Esophagus squamous epithelium (tissue), 5 donors: ENCODE results near the gene SERPINE2. TPM values are rescaled to one million over a fixed set of nuclear protein-coding genes. Genes with fewer than 3 reads are reported as not detected.

Experiments
- DNase-seq: peaks from one replicate; lab custom pipeline; 2025; lab: John Stamatoyannopoulos, UW
- H3K27ac ChIP-seq, 4 donors: fragments of 200-600 bp; sonication (generic); one replicate each; pipeline ENCODE4 v1.5.1; 2016 to 2019; ENCODE audit warnings: mild to moderate bottlenecking in 1 of 4
- H3K27me3 ChIP-seq, 4 donors: fragments of 200-600 bp; sonication (generic); 1 replicate in 3 of 4; 2 replicates in 1 of 4; pipeline versions ENCODE4 v1.5.1 to v1.6.0; 2017 to 2021; ENCODE audit warnings: antibody characterized with exemption in 1 of 4
- H3K36me3 ChIP-seq, 3 donors: fragments of 200-600 bp; sonication (generic); one replicate each; pipeline ENCODE4 v1.5.1; 2016 to 2019
- H3K4me1 ChIP-seq, 3 donors: fragments of 200-600 bp; sonication (generic); one replicate each; pipeline ENCODE4 v1.5.1; 2017 to 2019
- H3K4me3 ChIP-seq, 4 donors: fragments of 200-600 bp; sonication (generic); 1 replicate in 3 of 4; 2 replicates in 1 of 4; pipeline ENCODE4 v1.5.1; 2016 to 2019; ENCODE audit warnings: mild to moderate bottlenecking in 2 of 4, moderate library complexity in 1 of 4
- H3K9me3 ChIP-seq, 3 donors: fragments of 200-600 bp; sonication (generic); one replicate each; pipeline ENCODE4 v1.5.1; 2016 to 2019
- POLR2A ChIP-seq, 4 donors: fragments of 450-650 bp; IDR thresholded peaks; one replicate each; pipeline ENCODE4 v1.6.1; 2017; ENCODE audit warnings: antibody characterized with exemption in 4 of 4, mild to moderate bottlenecking in 4 of 4, moderate library complexity in 3 of 4
- WGBS, 2 donors: methylation state at CpG; one replicate each; pipeline ENCODE4 v1.1.5; 2018; 5-methylcytosine and 5-hydroxymethylcytosine counted together
- intact Hi-C: fragments of 100-400 bp; cut with DNase I; formaldehyde crosslinking; loops from one replicate; pipeline ENCODE4 v1.15.0; 2022
- total RNA-seq, 4 donors: library from RNA; depleted of rRNA; stranded (reverse); fragments of >200 nt; gene quantifications; one replicate each; pipeline ENCODE4 v1.1.0, GENCODE V29; 2016
- TF ChIP-seq, protein P1 (sequence below), 6 experiments: fragments of 450-650 bp in 4 of 6; fragments of 200-600 bp in 2 of 6; sonication (generic) in 2 of 6; IDR thresholded peaks; one replicate each; pipeline ENCODE4 v1.5.1; 2016 to 2019; ENCODE audit warnings: antibody characterized with exemption in 6 of 6, mild to moderate bottlenecking in 4 of 6, moderate library complexity in 4 of 6
- donor health status: DM: yes; HTN: yes; CAD: no.

Gene SERPINE2
- total RNA-seq, 4 donors from 2014 or later: 18.3 to 43.8 (median 22.1) TPM

GRCh38 chr2:223954401-223954800 is 84.7 kb downstream of the SERPINE2 start:
- no peaks in the 10 kb centered on the region for H3K27me3 ChIP-seq
- no peaks in the 10 kb centered on the region for H3K9me3 ChIP-seq
- H3K27ac ChIP-seq: no peak overlapping the region
- no peaks in the 10 kb centered on the region for H3K36me3 ChIP-seq
- no peak for DNase-seq
- peaks cover 7 to 38% (median 21%) of the 10 kb centered on the region in 3 donors for H3K4me1 ChIP-seq
- H3K4me3 ChIP-seq: no peak overlapping the region
- no peak for TF ChIP-seq POLR2A (IDR thresholded peaks at IDR 0.05)
- TF ChIP-seq, protein P1, sequence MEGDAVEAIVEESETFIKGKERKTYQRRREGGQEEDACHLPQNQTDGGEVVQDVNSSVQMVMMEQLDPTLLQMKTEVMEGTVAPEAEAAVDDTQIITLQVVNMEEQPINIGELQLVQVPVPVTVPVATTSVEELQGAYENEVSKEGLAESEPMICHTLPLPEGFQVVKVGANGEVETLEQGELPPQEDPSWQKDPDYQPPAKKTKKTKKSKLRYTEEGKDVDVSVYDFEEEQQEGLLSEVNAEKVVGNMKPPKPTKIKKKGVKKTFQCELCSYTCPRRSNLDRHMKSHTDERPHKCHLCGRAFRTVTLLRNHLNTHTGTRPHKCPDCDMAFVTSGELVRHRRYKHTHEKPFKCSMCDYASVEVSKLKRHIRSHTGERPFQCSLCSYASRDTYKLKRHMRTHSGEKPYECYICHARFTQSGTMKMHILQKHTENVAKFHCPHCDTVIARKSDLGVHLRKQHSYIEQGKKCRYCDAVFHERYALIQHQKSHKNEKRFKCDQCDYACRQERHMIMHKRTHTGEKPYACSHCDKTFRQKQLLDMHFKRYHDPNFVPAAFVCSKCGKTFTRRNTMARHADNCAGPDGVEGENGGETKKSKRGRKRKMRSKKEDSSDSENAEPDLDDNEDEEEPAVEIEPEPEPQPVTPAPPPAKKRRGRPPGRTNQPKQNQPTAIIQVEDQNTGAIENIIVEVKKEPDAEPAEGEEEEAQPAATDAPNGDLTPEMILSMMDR (IDR thresholded peaks at IDR 0.05): no peak
- intact Hi-C loops: no loop called here
- WGBS, 2 donors: 75 to 77% methylated on average over 3 of the region's 3 CpGs

- Histone ChIP-seq H3K4me3 (no peak overlapping the region), H3K27ac (peak overlapping the region in 1 of 4 donors; percentile 34), H3K9me3 (no peaks in the 10 kb centered on the region), H3K27me3 (no peaks in the 10 kb centered on the region), H3K36me3 (no peaks in the 10 kb centered on the region), H3K4me1 (peaks cover 7 to 31% (median 7%) of the 10 kb centered on the region in 3 donors)
- TF ChIP-seq, protein P1 (IDR thresholded peaks at IDR 0.05): no peak
- no peak for TF ChIP-seq POLR2A (IDR thresholded peaks at IDR 0.05)
- intact Hi-C loops: no loop called here
- WGBS, 2 donors: 70 to 79% methylated on average over 6 of the region's 6 CpGs
- DNase-seq: no peak
Measured at GRCh38 chr2:223952280-223952968, 86.7 kb downstream of the SERPINE2 start.

DNA sequence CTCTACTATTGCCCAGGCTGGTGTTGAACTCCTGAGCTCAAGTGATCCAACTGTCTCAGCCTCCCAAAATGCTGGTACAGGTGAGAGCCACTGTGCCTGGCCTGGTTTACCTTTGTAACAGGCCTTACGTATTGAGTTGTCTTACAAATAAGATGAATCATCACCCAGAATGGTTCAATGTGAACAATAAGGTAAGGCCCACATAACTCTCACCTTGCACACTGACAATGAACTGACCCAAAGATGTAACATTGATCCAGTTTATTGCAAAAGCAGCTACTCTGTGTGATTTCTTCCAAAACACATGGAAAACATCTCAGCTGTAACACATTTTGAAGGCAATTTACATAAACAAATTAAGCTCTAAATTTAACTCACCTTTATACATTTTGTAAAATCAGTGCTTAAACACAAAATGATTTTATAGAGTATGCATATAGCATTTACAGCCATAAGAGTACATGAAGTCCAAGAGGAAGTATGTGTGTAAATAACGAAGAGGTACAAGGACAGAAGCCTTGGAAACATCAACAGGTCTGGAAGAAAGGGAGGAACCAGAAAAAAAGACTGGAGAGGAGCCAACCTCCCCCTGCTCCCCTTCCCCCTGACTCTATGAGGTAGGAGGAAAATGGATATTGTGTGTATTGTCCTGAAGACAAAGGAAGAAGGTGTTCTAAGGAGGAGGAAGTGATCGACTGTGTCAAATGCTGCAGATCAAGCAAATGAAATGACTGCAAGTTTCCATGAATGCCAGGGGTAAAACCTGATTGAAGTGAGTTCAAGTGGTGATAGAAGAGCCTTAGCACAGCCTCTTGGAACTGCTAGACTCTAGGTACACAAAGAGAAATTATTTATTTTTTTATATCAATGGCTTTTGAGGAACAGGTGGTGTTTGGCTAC is 88.4 kb downstream of the SERPINE2 start:
- no peaks in the 10 kb centered on the region for H3K9me3 ChIP-seq
- no peak for TF ChIP-seq POLR2A (IDR thresholded peaks at IDR 0.05)
- TF ChIP-seq, protein P1 (IDR thresholded peaks at IDR 0.05): no peak
- peaks cover 0 to 26% (median 2%) of the 10 kb centered on the region in 3 donors for H3K4me1 ChIP-seq
- H3K27me3 ChIP-seq: no peaks in the 10 kb centered on the region
- DNase-seq: no peak
- WGBS, 2 donors: 51 to 63% methylated on average over 3 of the region's 3 CpGs
- no peak overlapping the region for H3K27ac ChIP-seq
- no peaks in the 10 kb centered on the region for H3K36me3 ChIP-seq
- H3K4me3 ChIP-seq: no peak overlapping the region
- intact Hi-C loops: no loop called here

DNA sequence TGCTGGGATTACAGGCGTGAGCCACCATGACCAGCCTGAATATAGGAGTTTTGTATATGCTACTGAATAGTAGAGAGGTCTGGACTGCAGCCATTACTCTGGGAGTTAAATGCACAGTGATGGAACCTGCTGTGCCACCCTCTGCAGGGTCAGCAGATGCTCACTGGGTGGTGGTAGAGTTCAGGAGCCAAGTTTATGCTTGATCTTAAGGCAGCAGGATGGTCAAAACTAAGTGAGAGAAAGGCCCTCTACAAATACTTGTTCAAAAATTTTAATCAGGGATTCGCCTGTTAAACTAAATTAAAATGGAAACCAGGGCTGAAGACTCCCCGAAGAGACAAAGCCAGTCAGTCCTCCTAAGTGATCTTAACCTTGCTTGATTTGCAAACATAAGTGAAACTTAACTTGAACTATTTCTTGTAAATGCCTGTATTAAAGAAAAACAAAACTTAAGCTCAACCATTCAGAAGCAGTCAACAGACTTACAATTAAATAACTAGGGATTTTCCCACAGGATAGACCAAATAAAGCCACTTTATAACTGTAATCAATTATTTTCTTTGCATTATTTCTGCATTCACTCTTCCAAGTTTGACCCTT is 89.7 kb downstream of the SERPINE2 start:
- TF ChIP-seq POLR2A (IDR thresholded peaks at IDR 0.05): no peak
- TF ChIP-seq, protein P1 (IDR thresholded peaks at IDR 0.05): no peak
- no peak overlapping the region for H3K4me3 ChIP-seq
- H3K27ac ChIP-seq: no peak overlapping the region
- intact Hi-C loops: no loop called here
- no peak for DNase-seq
- H3K9me3 ChIP-seq: no peaks in the 10 kb centered on the region
- no peaks in the 10 kb centered on the region for H3K36me3 ChIP-seq
- H3K27me3 ChIP-seq: no peaks in the 10 kb centered on the region
- H3K4me1 ChIP-seq: peaks cover 0 to 33% (median 3%) of the 10 kb centered on the region in 3 donors
- WGBS, 2 donors: 51 to 73% methylated on average over 2 of the region's 3 CpGs
